ENCODE results near the gene RNF182. TPM values are rescaled to one million over a fixed set of nuclear protein-coding genes. Genes with fewer than 3 reads are reported as not detected.
A peak's percentile ranks its signal among the peaks of the same experiment; 100 is the strongest.

The RNF182 gene, protein sequence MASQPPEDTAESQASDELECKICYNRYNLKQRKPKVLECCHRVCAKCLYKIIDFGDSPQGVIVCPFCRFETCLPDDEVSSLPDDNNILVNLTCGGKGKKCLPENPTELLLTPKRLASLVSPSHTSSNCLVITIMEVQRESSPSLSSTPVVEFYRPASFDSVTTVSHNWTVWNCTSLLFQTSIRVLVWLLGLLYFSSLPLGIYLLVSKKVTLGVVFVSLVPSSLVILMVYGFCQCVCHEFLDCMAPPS
- 15.1 and 19.5 TPM in 2 replicates for total RNA-seq (2011; cell fraction: chromatin; rRNA removed; ENCODE audit: low replicate concordance)
- 6.7 and 7.6 TPM in 2 replicates for total RNA-seq (2011; cell fraction: nucleolus; rRNA removed)
- 11.6 and 19.6 TPM in 2 replicates for total RNA-seq (2011; cell fraction: nucleoplasm; rRNA removed)
- total RNA-seq (2014; rRNA removed): 13.4 and 15.2 TPM in 2 replicates
- 21.3 and 25.3 TPM in 2 replicates for total RNA-seq (2014; rRNA removed; fragmentation: Illumina TruSeq; extraction: Trizol)
- total RNA-seq (2015; rRNA removed; fragmentation: Illumina TruSeq; extraction: Trizol): 13.6 and 15.6 TPM in 2 replicates
- total RNA-seq (2021): 21.3 and 22.8 TPM in 2 replicates
- 19.7 and 25.2 TPM in 2 replicates for polyA plus RNA-seq (2011; rRNA removed)
- polyA plus RNA-seq (2011; cell fraction: cytosol; rRNA removed): 17.0 TPM in 2 replicates
- polyA plus RNA-seq (2011; cell fraction: nucleus; rRNA removed): 22.7 and 25.9 TPM in 2 replicates
- 7.3 and 14.1 TPM in 2 replicates for polyA plus RNA-seq (2012)
- polyA plus RNA-seq (2014; fragmentation: Illumina TruSeq; extraction: Trizol): 21.9 and 22.0 TPM in 2 replicates
- polyA plus RNA-seq (2014; fragmentation: Nextera tagmentation; extraction: Ambion mirVana): 10 to 100 TPM; 15.7 to 17.5 TPM
- polyA plus RNA-seq (2014; rRNA removed): 12.0 and 12.8 TPM in 2 replicates
- 26.5 and 26.7 TPM in 2 replicates for polyA minus RNA-seq (2011; rRNA and poly(A)+ RNA removed)
- polyA minus RNA-seq (2011; cell fraction: cytosol; rRNA and poly(A)+ RNA removed): 17.8 and 18.7 TPM in 2 replicates
- 9.0 and 13.9 TPM in 2 replicates for polyA minus RNA-seq (2011; cell fraction: nucleus; rRNA and poly(A)+ RNA removed)
- Bru-seq, nascent RNA: percentile 80 among the genes with signal in this experiment
- percentile 70 among the genes with signal in this experiment for BruChase-seq, experiment 1, labeled RNA remaining after a 2-hour chase
- percentile 67 among the genes with signal in this experiment for BruChase-seq, experiment 2, labeled RNA remaining after a 6-hour chase
- long read RNA-seq, experiment 1, transcript RNF182-202 (2 exons, 633 nt): minor isoform, 7 of 163 reads
- long read RNA-seq, experiment 1, transcript RNF182-204 (3 exons, 3,706 nt): major isoform, 21 of 163 reads
- long read RNA-seq, experiment 1, partial matches to known transcripts: 106 of 163 reads
- long read RNA-seq, experiment 1, other reads (novel, unspliced or antisense): 22 of 163 reads
- long read RNA-seq, experiment 2, partial matches to known transcripts: 1 of 23 reads
- long read RNA-seq, experiment 2, other reads (novel, unspliced or antisense): 21 of 23 reads
- long read RNA-seq, experiment 3, partial matches to known transcripts: 4 of 10 reads
- long read RNA-seq, experiment 3, other reads (novel, unspliced or antisense): 0 of 10 reads

DNA sequence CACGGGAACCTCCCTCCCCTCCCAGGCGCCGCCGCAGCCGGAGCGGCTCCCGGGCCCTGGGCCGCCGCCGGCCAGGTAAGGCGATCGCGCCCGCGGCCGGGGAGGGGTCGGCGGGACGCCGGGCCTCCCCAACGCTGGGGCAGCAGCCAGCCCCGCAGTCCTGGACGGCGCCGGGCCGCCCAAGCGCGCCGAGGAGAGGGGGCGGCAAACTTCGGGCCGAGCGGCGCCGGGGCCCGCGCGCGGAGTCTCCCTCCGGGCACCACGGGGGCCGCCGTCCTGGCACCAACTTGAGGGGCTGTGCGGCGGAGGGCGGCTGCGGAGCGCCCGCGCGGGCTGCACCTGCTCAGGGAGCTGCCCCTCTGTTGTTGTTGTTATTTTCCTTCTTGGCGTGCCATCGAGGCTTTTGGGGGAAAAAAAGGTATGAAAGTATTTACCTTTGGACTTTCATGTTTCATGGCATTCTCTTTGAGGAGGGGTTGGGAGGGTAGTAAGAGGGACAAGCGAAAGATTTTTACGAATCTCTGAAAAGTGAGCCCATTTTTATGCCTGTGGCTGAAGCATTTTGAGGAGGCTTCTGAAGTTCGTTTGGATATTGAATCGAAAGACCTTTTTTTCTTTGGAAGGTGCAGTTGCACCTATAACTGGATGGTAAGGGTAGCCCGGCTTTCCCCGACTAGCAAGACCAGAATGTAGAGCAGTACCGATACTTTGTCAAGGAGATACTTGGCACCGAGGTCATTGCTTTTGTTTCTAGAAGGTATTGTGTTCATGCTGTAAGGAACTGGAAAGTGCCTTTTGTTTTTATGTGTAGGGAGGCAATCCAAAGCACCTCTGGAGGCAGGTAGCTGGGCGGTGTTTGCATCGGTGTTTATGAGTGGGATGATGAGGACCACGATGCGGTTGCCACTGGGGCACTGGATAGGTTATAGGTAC lies at the start of gene RNF182:
RNF182 (plus strand) TSS at position 4 of the 933 bp plus-strand sequence. CDS start 52,168 bp downstream, outside the sequence.
- no TSS peak for BruUV-seq (replicated peaks)
- Histone ChIP-seq H3K27me3 (ENCODE audit: control insufficient read depth in 2 of 2, insufficient read depth in 2 of 2, low read length in 2 of 2) (no peaks in the 10 kb centered on the region), H2AFZ (ENCODE audit: low read depth, low read length) (peak within 1 kb of the TSS; percentile 96), H3K79me2 (ENCODE audit: control insufficient read depth, insufficient read depth, low read length) (peaks cover 52% of the 10 kb centered on the region), H3K36me3 (ENCODE audit: control insufficient read depth, insufficient read depth, low read length) (no peaks in the 10 kb centered on the region), H3K4me3 (peak within 1 kb of the TSS; percentile 60), H3K9ac (ENCODE audit: insufficient read depth in 1 of 2, low read depth in 2 of 2, low read length in 2 of 2) (peak within 1 kb of the TSS; percentile 66 to 94), H3K4me1 (replicated peaks in 1 of 2; ENCODE audit: control insufficient read depth in 2 of 2, insufficient read depth in 2 of 2, low read length in 2 of 2) (peaks cover 14 to 42% of the 10 kb centered on the region in 2 experiments), H4K20me1 (replicated peaks; ENCODE audit: control insufficient read depth, insufficient read depth, low read length) (no peaks in the 10 kb centered on the region), H3K4me2 (ENCODE audit: insufficient read depth, low read length) (peak within 1 kb of the TSS; percentile 91), H3K9me3 (replicated peaks; ENCODE audit: control insufficient read depth, insufficient read depth, low read depth, low read length) (no peaks in the 10 kb centered on the region), H3K9me1 (ENCODE audit: control insufficient read depth, insufficient read depth, low read length) (no peaks in the 10 kb centered on the region), H3K27ac (ENCODE audit: extremely low read depth, low read depth, low read length) (peak within 1 kb of the TSS; percentile 77)
- CTCF ChIA-PET (ENCODE audit: low intra/inter-chr PET ratio): no interaction called here
- POLR2A ChIA-PET: interaction anchor here (0.6 to 3.8 kb wide), 8 partner anchors 9 to 225 kb away, joined by 3 to 34 read pairs (median 3); no protein-coding TSS in a partner anchor
- ATAC-seq (peak; percentile 1; the same call in 2 of the 3 replicates), FAIRE-seq (no peak), DNase-seq (ENCODE audit: extremely low read depth in 1 of 4, low spot score in 3 of 4) (peak; percentile 84 to 95 (median 92))
- WGBS (ENCODE audit: insufficient coverage, low coverage, missing lambda C conversion rate): 2% methylated on average over 25 of the region's 65 CpGs
- in situ Hi-C loops (cut with MboI) (no loop called here), intact Hi-C loops (cut with micrococcal nuclease) (loop anchor here (2.0 kb wide), 1 partner anchor 114 kb away; no protein-coding TSS in a partner anchor)
- TF ChIP-seq BRCA1 (IDR thresholded peaks at IDR 0.05) (no peak), BRCA1 (CRISPR knock-in tag; IDR thresholded peaks at IDR 0.05) (no peak), RB1 (IDR thresholded peaks at IDR 0.05; ENCODE audit: low read depth) (0 out of 2 replicates have a peak, but pooled peaks have one; percentile 60)
- TF ChIP-seq, protein P1, sequence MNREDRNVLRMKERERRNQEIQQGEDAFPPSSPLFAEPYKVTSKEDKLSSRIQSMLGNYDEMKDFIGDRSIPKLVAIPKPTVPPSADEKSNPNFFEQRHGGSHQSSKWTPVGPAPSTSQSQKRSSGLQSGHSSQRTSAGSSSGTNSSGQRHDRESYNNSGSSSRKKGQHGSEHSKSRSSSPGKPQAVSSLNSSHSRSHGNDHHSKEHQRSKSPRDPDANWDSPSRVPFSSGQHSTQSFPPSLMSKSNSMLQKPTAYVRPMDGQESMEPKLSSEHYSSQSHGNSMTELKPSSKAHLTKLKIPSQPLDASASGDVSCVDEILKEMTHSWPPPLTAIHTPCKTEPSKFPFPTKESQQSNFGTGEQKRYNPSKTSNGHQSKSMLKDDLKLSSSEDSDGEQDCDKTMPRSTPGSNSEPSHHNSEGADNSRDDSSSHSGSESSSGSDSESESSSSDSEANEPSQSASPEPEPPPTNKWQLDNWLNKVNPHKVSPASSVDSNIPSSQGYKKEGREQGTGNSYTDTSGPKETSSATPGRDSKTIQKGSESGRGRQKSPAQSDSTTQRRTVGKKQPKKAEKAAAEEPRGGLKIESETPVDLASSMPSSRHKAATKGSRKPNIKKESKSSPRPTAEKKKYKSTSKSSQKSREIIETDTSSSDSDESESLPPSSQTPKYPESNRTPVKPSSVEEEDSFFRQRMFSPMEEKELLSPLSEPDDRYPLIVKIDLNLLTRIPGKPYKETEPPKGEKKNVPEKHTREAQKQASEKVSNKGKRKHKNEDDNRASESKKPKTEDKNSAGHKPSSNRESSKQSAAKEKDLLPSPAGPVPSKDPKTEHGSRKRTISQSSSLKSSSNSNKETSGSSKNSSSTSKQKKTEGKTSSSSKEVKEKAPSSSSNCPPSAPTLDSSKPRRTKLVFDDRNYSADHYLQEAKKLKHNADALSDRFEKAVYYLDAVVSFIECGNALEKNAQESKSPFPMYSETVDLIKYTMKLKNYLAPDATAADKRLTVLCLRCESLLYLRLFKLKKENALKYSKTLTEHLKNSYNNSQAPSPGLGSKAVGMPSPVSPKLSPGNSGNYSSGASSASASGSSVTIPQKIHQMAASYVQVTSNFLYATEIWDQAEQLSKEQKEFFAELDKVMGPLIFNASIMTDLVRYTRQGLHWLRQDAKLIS (CRISPR knock-in tag; IDR thresholded peaks at IDR 0.05): peak; percentile 23; the same call in 1 of the 2 replicates
- TF ChIP-seq, protein P2, sequence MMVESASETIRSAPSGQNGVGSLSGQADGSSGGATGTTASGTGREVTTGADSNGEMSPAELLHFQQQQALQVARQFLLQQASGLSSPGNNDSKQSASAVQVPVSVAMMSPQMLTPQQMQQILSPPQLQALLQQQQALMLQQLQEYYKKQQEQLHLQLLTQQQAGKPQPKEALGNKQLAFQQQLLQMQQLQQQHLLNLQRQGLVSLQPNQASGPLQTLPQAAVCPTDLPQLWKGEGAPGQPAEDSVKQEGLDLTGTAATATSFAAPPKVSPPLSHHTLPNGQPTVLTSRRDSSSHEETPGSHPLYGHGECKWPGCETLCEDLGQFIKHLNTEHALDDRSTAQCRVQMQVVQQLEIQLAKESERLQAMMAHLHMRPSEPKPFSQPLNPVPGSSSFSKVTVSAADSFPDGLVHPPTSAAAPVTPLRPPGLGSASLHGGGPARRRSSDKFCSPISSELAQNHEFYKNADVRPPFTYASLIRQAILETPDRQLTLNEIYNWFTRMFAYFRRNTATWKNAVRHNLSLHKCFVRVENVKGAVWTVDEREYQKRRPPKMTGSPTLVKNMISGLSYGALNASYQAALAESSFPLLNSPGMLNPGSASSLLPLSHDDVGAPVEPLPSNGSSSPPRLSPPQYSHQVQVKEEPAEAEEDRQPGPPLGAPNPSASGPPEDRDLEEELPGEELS (CRISPR knock-in tag; IDR thresholded peaks at IDR 0.05; ENCODE audit: borderline replicate concordance): 0 out of 2 replicates have a peak, but pooled peaks have one; percentile 37
